DOHH2 (cell line): Measurements from ENCODE around the gene MALT1.

Source experiments
- H3F3A ChIP-seq: fragments of 200-600 bp; sonication (generic), shearing (Covaris generic); 2 replicates; pipeline ENCODE4 v1.6.0; 2016; ENCODE audit warnings: antibody characterized with exemption, mild to moderate bottlenecking; ENCODE audit not compliant: control insufficient read depth, insufficient read depth
- H3K27ac ChIP-seq: fragments of 200-600 bp; sonication (generic); 2 replicates; pipeline ENCODE4 v1.5.1; 2014; ENCODE audit warnings: low read depth, mild to moderate bottlenecking, low read length, moderate library complexity
- H3K27me3 ChIP-seq: fragments of 200-600 bp; sonication (generic); 2 replicates; pipeline ENCODE4 v1.6.1; 2014; ENCODE audit warnings: mild to moderate bottlenecking, low read length, mixed read lengths; ENCODE audit not compliant: control insufficient read depth
- H3K36me3 ChIP-seq: fragments of 200-600 bp; sonication (generic); 2 replicates; pipeline ENCODE4 v1.6.1; 2014; ENCODE audit warnings: mild to moderate bottlenecking, low read length, moderate library complexity, mixed read lengths; ENCODE audit not compliant: control insufficient read depth
- H3K4me1 ChIP-seq: fragments of 200-600 bp; sonication (generic); 2 replicates; pipeline ENCODE4 v1.6.1; 2014; ENCODE audit warnings: mild to moderate bottlenecking, low read length, mixed read lengths; ENCODE audit not compliant: control insufficient read depth
- H3K4me2 ChIP-seq: fragments of 200-600 bp; sonication (generic); 2 replicates; pipeline ENCODE4 v1.6.0; 2014; ENCODE audit warnings: mild to moderate bottlenecking, low read length, moderate library complexity
- H3K4me3 ChIP-seq: fragments of 200-600 bp; sonication (generic); 2 replicates; pipeline ENCODE4 v1.5.1; 2014; ENCODE audit warnings: mild to moderate bottlenecking, low read length, mixed read lengths
- H3K79me2 ChIP-seq: fragments of 200-600 bp; sonication (generic); 2 replicates; pipeline ENCODE4 v1.6.1; 2014; ENCODE audit warnings: mild to moderate bottlenecking, low read length, mixed read lengths; ENCODE audit not compliant: control insufficient read depth
- H3K9me2 ChIP-seq: fragments of 200-600 bp; sonication (generic); replicated peaks from 2 replicates; pipeline ENCODE4 v1.6.1; 2014; ENCODE audit warnings: mild to moderate bottlenecking, low read length, mixed read lengths; ENCODE audit not compliant: control insufficient read depth
- H3K9me3 ChIP-seq: fragments of 200-600 bp; sonication (generic); 2 replicates; pipeline ENCODE4 v1.6.1; 2014; ENCODE audit warnings: antibody characterized with exemption, low read length, mixed read lengths; ENCODE audit not compliant: control insufficient read depth, insufficient read depth
- H4K20me1 ChIP-seq: fragments of 200-600 bp; sonication (generic); 2 replicates; pipeline ENCODE4 v1.6.0; 2014; ENCODE audit warnings: low read depth, mild to moderate bottlenecking, antibody characterized with exemption, low read length, moderate library complexity; ENCODE audit not compliant: control insufficient read depth, insufficient read depth
- EZH2phosphoT487 ChIP-seq: fragments of 200-600 bp; sonication (generic); IDR thresholded peaks from 2 replicates; pipeline ENCODE4 v1.6.1; 2017; ENCODE audit warnings: borderline replicate concordance, mild to moderate bottlenecking, antibody characterized with exemption, low read length, moderate library complexity, mixed read lengths
- TF ChIP-seq, protein P1 (sequence below): fragments of 200-600 bp; sonication (generic); IDR thresholded peaks from one replicate; pipeline ENCODE4 v1.5.1; 2014; ENCODE audit warnings: antibody characterized with exemption, mild to moderate bottlenecking, low read depth, low read length; ENCODE audit not compliant: poor library complexity, severe bottlenecking

MALT1 gene

DNA sequence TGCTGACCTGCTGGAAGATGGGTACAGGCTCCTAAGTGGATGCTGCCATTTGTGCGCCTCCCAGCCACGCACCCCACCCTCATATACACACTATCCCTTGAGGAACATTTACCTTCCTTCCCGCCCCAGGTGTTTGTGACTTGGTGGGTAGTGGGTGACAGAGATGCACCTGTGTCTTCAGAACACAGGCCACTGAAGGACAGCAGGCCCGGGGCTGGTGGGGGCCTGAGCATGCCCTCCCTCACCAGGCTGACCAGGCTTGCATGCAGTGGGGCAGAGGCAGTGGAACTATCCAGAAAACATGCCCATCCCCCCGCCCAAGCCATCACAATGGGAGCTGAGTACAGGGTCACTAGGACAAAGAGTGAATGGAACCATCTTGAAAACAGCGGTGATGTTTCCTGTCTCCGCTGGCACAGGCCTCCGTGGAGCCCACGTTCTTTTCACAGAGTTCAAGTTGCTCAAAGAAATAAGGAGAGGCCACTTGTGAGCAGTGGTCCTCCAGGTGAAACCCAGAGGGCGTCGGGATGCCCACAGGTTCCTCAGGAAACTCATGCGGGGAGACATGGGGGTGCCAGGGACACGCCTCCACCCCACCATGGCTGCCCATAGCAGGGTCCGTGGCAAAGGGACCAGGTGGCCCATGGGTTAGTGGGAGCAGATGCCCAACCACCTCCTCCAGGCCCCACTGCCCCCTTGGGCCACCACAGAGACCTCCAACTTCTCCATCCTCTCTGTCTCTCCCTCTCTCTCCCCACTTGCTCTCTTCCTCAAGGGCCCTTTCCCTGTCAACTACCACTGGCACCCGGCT, 90.9 kb downstream of the MALT1 start:
- no peaks in the 10 kb centered on the region for H3F3A ChIP-seq
- TF ChIP-seq, protein P1, sequence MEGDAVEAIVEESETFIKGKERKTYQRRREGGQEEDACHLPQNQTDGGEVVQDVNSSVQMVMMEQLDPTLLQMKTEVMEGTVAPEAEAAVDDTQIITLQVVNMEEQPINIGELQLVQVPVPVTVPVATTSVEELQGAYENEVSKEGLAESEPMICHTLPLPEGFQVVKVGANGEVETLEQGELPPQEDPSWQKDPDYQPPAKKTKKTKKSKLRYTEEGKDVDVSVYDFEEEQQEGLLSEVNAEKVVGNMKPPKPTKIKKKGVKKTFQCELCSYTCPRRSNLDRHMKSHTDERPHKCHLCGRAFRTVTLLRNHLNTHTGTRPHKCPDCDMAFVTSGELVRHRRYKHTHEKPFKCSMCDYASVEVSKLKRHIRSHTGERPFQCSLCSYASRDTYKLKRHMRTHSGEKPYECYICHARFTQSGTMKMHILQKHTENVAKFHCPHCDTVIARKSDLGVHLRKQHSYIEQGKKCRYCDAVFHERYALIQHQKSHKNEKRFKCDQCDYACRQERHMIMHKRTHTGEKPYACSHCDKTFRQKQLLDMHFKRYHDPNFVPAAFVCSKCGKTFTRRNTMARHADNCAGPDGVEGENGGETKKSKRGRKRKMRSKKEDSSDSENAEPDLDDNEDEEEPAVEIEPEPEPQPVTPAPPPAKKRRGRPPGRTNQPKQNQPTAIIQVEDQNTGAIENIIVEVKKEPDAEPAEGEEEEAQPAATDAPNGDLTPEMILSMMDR, result no peak
- TF ChIP-seq EZH2phosphoT487, result no peak

DNA sequence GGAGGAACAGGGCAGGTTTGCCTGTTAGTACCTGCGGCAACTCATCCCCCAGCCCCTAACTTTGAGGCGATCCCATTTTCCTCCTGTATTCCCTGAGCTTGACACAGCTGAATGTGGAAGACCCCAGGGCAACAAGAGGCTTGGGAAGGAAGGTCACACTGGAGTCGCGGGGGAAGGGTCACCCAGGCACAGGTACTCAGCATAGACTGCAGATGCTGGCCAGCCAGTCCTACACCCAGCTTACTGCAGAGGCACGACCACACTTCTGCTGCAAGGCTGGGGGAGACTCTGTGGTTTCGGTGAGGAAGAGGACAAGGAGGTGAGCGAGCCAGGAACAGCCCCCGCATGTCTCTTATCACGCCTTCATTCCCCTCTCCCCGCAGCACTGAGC, 91.5 kb downstream of the MALT1 start:
- no peak overlapping the region for H3K4me2 ChIP-seq

More for the DNA sequence above, 90.9 kb downstream of the MALT1 start:
- H3K9me2 ChIP-seq, result no peaks in the 10 kb centered on the region
- H3K27me3 ChIP-seq, result peaks cover 43% of the 10 kb centered on the region
- peaks cover 4% of the 10 kb centered on the region; the same call in 1 of the 2 replicates for H4K20me1 ChIP-seq
- no peak overlapping the region for H3K27ac ChIP-seq
- H3K79me2 ChIP-seq, result no peaks in the 10 kb centered on the region
- H3K4me2 ChIP-seq, result peak overlapping the region; percentile 46
- peaks cover 25% of the 10 kb centered on the region for H3K4me1 ChIP-seq
- no peaks in the 10 kb centered on the region for H3K36me3 ChIP-seq
- peak overlapping the region; percentile 5; the same call in 1 of the 2 replicates for H3K4me3 ChIP-seq
- H3K9me3 ChIP-seq, result no peaks in the 10 kb centered on the region

GRCh38 chr18:58766164-58766563, 94.9 kb downstream of the MALT1 start:
- H3K79me2 ChIP-seq, result no peaks in the 10 kb centered on the region
- no peak overlapping the region for H3K27ac ChIP-seq
- no peak overlapping the region for H3K4me2 ChIP-seq
- no peaks in the 10 kb centered on the region for H3K9me2 ChIP-seq
- H3K4me3 ChIP-seq, result no peak overlapping the region
- peaks cover 50% of the 10 kb centered on the region for H3K27me3 ChIP-seq
- no peaks in the 10 kb centered on the region for H3K36me3 ChIP-seq
- H3K4me1 ChIP-seq, result peaks cover 34% of the 10 kb centered on the region
- TF ChIP-seq, protein P1, result no peak
- no peak for TF ChIP-seq EZH2phosphoT487
- H3K9me3 ChIP-seq, result no peaks in the 10 kb centered on the region
- H4K20me1 ChIP-seq, result peaks cover 4% of the 10 kb centered on the region; the same call in 1 of the 2 replicates
- no peaks in the 10 kb centered on the region for H3F3A ChIP-seq

More for the DNA sequence above, 91.5 kb downstream of the MALT1 start:
- no peaks in the 10 kb centered on the region for H3K9me3 ChIP-seq
- H3K79me2 ChIP-seq, result no peaks in the 10 kb centered on the region
- H3K27ac ChIP-seq, result no peak overlapping the region
- H3F3A ChIP-seq, result no peaks in the 10 kb centered on the region
- no peaks in the 10 kb centered on the region for H3K9me2 ChIP-seq
- TF ChIP-seq, protein P1, result no peak
- no peak for TF ChIP-seq EZH2phosphoT487
- H3K4me1 ChIP-seq, result peaks cover 25% of the 10 kb centered on the region
- peaks cover 4% of the 10 kb centered on the region; the same call in 1 of the 2 replicates for H4K20me1 ChIP-seq
- peaks cover 43% of the 10 kb centered on the region for H3K27me3 ChIP-seq
- H3K4me3 ChIP-seq, result no peak overlapping the region
- H3K36me3 ChIP-seq, result no peaks in the 10 kb centered on the region
